Measurements from ENCODE around the gene OR5B3. TPM values are rescaled to one million over a fixed set of nuclear protein-coding genes. Genes with fewer than 3 reads are reported as not detected.

OR5B3 gene
- polyA plus RNA-seq, 1 of the 3 experiments (the other 2 are of a cell fraction), result not detected

- Histone ChIP-seq H3K4me2 (no peak overlapping the region), H3K9me3 (peaks cover 9% of the 10 kb centered on the region; the same call in 1 of the 2 replicates), H3K4me3 (ENCODE audit: low read depth in 2 of 2, low read length in 1 of 2) (no peak overlapping the region), H3F3A (replicated peaks; ENCODE audit: insufficient read depth) (peaks cover 19% of the 10 kb centered on the region), H3K9me2 (no peaks in the 10 kb centered on the region), H3K27ac (ENCODE audit: low read depth in 2 of 2, low read length in 1 of 2) (peak overlapping the region in 1 of 2 experiments; percentile 34; a peak in 2 of 4 replicates), H3K36me3 (replicated peaks in 1 of 2; ENCODE audit: control insufficient read depth in 1 of 2, insufficient read depth in 2 of 2, low read length in 1 of 2) (no peaks in the 10 kb centered on the region), H3K4me1 (ENCODE audit: control insufficient read depth in 1 of 2, insufficient read depth in 2 of 2, low read depth in 1 of 2, low read length in 1 of 2) (peaks cover 0 to 11% of the 10 kb centered on the region in 2 experiments; a peak in 1 of 4 replicates), H2AFZ (ENCODE audit: low read depth) (no peak overlapping the region), H3K79me2 (ENCODE audit: insufficient read depth) (no peaks in the 10 kb centered on the region), H4K20me1 (ENCODE audit: insufficient read depth) (no peaks in the 10 kb centered on the region), H3K27me3 (ENCODE audit: insufficient read depth) (no peaks in the 10 kb centered on the region), H3K9ac (no peak overlapping the region)
- ChIA-PET POLR2A (no interaction called here), CTCF (no interaction called here)
- no peak for DNase-seq
- TF ChIP-seq MXI1 (IDR thresholded peaks at IDR 0.05; ENCODE audit: low read depth, low read length) (no peak), NFIC (IDR thresholded peaks at IDR 0.05; ENCODE audit: borderline replicate concordance) (peak; percentile 81), EP300 (IDR thresholded peaks at IDR 0.05; ENCODE audit: borderline replicate concordance in 1 of 2, low read depth in 1 of 2, low read length in 1 of 2) (peak in 1 of 2 experiments; percentile 80; a peak in 2 of 4 replicates), USF2 (IDR thresholded peaks at IDR 0.05; ENCODE audit: borderline replicate concordance, low read depth, low read length) (no peak), REST (IDR thresholded peaks at IDR 0.05; ENCODE audit: low read depth, low read length) (no peak), MEF2A (IDR thresholded peaks at IDR 0.05; ENCODE audit: borderline replicate concordance, low read depth) (0 out of 2 replicates have a peak, but pooled peaks have one; percentile 18), TEAD4 (IDR thresholded peaks at IDR 0.05; ENCODE audit: borderline replicate concordance, insufficient read depth) (peak; percentile 82), GATA2 (CRISPR knock-in tag; IDR thresholded peaks at IDR 0.05) (no peak), RAD21 (IDR thresholded peaks at IDR 0.05; ENCODE audit: low read length) (no peak), SMC3 (IDR thresholded peaks at IDR 0.05; ENCODE audit: low read depth, low read length) (no peak), FOXJ3 (CRISPR knock-in tag; IDR thresholded peaks at IDR 0.05) (no peak), FOSL2 (IDR thresholded peaks at IDR 0.05; ENCODE audit: borderline replicate concordance, low read depth) (peak; percentile 84; the same call in 1 of the 2 replicates), GABPA (IDR thresholded peaks at IDR 0.05; ENCODE audit: low read depth) (no peak), IRF3 (IDR thresholded peaks at IDR 0.05; ENCODE audit: low read depth, low read length) (no peak), YY1 (IDR thresholded peaks at IDR 0.05; ENCODE audit: low read depth) (no peak), SIN3A (IDR thresholded peaks at IDR 0.05; ENCODE audit: borderline replicate concordance, low read depth, low read length) (no peak), ELF1 (IDR thresholded peaks at IDR 0.05) (no peak), NRF1 (IDR thresholded peaks at IDR 0.05; ENCODE audit: low read depth, low read length) (no peak), TAF1 (IDR thresholded peaks at IDR 0.05; ENCODE audit: borderline replicate concordance, low read depth, low read length) (no peak), TCF12 (IDR thresholded peaks at IDR 0.05) (peak; percentile 83), EZH2phosphoT487 (IDR thresholded peaks at IDR 0.05; ENCODE audit: borderline replicate concordance, low read depth) (no peak), RFX5 (IDR thresholded peaks at IDR 0.05; ENCODE audit: low read length) (no peak), RCOR1 (IDR thresholded peaks at IDR 0.05; ENCODE audit: low read length) (no peak), RXRA (IDR thresholded peaks at IDR 0.05; ENCODE audit: borderline replicate concordance, low read depth) (no peak), FOXM1 (IDR thresholded peaks at IDR 0.05; ENCODE audit: low read depth) (no peak), CHD2 (IDR thresholded peaks at IDR 0.05; ENCODE audit: low read length, partially characterized antibody) (no peak), ZBTB33 (IDR thresholded peaks at IDR 0.05; ENCODE audit: borderline replicate concordance, low read depth) (no peak), POLR2AphosphoS5 (IDR thresholded peaks at IDR 0.05; ENCODE audit: low read depth, low read length) (peak; percentile 34; the same call in 1 of the 2 replicates), MAX (IDR thresholded peaks at IDR 0.05; ENCODE audit: low read depth) (no peak)
These were observed 12.5 kb downstream of the OR5B3 start for GRCh38 chr11:58394195-58394594.

Data from SK-N-SH (cell line).